Stimulated activated CD4-positive, alpha-beta T cell treated with anti-CD3 and anti-CD28 coated beads, Interleukin-1b, Interleukin-23, amount 100 ng/mL, for 1 hour (primary cell): ENCODE data around the gene TMEM120B.

Source experiments
- DNase-seq, 2 donors: peaks; one replicate each; pipeline ENCODE4 v3.0.0-alpha.2; 2020; ENCODE audit warnings: low read depth in 2 of 2

The TMEM120B gene

DNA sequence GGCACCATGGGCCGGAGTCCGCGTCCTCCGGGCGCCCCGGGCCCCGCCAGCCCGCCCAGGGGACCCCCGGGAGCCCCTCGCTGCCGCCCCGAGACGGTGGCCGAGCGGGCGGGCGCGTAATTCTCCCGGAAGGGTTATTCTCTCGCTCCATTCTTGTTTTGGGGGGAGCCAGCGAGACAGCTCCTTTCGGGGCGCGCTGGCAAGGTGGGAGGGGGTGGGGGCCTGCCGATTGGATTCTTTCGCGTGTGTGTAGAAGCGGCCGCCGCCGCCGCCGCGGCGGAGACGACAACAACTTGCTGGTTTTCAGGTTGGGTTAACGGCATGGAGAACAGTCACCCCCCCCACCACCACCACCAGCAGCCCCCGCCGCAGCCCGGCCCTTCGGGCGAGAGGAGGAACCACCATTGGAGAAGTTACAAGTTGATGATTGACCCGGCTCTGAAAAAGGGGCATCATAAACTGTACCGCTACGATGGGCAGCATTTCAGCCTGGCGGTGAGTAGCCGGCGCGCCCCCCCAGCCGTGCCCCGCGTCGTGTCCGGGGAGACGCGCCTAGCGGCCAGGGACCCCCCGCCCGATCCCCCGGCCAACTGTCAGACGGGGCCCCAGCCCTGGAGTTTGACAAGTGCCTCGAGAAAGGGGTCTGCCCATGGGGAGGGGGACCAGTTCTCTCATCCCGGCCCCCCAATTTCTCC lies 92.0 kb downstream of the TMEM120B start:
- DNase-seq: no peak

DNA sequence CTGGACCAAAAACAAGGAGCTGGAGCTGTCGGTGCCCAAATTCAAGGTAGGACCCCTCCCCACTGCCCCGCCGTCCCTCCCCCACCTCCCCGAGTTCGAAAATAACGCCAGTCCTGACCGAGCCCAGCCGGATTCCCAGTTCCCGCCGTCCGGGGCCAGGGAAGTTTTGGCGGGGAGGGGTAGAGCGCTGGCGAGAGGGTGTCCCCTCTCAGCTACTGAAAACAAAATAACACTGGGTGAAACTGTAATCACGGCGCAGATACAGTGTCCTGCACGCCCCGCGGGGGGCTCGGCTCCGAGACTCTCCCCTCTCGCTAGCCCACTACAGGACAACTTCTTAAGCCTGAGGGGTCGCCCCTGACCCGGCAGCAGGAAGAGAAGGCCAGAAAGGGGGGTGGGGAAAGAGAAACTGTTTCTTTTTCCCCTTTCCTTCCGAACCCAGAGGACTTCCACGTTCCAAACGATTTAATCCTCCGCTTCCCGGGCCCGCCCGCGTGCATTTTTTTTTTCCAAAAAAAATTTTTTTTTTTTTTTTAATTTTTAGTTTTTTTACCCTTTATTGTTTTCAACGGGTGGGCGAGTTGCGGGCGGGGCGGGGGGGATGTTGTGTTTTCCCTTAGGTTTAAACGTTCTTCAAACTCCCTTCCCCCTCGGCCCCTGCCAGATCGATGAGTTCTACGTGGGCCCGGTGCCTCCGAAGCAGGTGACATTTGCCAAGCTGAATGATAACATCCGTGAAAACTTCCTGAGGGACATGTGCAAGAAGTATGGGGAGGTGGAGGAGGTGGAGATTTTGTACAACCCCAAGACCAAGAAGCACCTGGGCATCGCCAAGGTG lies 92.8 kb downstream of the TMEM120B start:
- DNase-seq: no peak

DNA sequence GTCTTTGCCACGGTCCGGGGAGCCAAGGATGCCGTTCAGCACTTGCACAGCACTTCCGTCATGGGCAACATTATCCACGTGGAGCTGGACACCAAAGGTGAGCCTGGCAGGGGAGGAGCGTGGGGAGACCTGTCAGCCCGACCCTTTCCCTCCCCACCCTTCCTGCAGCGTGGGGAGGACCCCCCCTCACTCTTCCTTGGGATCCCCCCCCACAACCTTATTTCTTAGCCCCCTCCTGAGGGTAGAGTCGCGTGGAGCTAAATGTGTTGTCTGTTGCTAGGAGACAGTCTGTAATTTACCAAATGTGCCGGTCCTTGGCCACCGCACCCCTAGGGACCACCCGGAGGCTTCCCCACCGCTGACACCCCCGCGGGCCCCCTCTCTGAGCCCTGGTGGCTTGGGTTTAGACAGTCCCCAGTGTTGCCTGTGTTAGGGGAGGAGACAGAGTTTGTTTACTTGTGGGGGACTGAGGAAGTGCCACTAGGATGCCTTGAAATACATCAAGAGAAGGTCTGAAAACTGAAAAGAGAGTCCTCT lies 93.5 kb downstream of the TMEM120B start:
- no peak for DNase-seq

DNA sequence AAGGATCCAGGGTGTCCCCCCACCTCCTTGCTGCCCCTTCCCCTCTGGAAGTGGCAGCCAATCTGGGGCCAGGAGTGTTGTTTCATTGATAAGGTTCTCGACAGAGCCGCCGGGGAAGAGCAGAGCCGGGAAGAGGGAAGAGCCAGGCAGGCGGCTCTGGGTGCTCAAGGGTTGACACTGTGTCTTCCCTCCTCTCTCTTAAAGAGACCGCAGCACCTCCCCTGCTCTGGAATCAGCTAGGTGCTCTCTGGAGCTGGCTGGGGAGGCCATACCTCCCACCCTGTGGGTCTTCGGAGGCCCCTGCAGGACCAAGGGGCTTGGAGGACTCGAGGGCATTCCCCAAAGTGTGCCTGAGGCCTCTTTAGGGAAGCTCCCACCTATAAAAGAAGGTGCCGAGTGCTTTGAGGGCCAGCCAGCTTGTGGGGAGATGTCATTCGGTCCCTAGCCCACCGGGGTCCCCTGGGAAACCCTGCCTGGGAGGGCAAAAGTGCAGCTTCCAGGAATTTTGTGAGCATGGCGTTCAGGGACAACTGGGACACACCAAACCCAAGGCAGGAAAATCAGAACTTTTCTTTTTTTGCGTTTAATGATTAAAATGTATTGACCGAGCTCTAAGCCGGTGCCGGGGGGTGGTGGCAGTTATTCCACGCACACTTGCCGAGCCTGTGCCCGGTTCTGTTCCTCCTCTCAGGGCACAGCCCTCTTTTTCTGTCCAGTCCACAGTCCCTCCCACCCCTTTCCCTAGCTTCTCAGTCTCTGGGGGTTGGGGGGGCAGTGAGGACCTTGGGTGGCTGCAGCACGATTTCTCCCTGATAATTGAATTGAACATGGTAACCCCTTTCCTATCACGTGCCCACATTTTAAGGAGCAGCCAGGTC lies 94.2 kb downstream of the TMEM120B start:
- DNase-seq: no peak

DNA sequence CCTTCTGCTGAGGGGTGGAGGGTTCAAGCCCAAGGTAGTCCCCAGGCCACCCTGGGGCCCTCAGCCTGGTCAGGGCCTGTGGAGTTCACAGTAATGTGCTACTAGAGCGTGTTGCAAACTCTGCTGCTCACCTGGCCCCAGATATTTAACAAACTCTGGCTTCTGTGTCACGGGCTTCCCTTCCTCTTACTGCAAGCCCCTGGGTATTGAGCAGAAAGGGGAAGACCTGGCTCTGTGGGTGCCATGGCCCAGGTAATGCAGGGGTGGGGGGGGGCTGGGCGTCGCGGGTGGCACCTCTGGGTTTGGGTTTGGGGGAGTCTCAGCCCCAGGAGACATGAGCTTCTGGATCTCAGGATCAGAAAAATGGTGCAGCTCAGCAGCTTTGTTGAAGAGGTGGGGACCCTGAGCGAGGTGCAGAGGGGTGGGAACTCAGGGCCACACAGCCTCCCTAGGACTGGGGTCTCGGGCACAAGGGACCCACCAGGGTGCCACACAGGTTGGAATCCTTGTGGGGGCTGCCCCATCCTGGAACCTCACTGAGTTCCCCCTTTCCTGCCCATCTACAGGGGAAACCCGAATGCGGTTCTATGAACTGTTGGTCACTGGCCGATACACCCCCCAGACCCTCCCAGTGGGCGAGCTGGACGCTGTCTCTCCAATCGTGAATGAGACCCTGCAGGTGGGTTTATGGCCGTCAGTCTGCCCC lies 95.2 kb downstream of the TMEM120B start:
- DNase-seq: no peak

DNA sequence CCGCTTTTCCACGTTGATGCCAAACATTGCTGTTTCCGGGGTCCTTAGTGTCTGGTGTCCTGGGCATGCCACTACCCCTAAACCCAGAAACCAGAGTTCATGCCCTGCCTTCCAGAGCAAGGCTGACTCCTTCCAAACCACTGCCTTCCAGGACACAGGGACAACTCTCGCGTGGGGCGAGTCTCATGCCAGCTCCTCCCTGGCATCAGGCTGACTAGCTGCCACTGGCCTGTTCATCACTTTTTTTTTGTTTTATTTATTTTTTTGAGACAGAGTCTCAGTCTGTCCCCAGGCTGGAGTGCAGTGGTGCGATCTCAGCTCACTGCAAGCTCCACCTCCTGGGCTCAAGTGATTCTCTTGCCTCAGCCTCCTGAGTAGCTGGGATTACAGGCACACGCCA lies 96.1 kb downstream of the TMEM120B start:
- DNase-seq: no peak

DNA sequence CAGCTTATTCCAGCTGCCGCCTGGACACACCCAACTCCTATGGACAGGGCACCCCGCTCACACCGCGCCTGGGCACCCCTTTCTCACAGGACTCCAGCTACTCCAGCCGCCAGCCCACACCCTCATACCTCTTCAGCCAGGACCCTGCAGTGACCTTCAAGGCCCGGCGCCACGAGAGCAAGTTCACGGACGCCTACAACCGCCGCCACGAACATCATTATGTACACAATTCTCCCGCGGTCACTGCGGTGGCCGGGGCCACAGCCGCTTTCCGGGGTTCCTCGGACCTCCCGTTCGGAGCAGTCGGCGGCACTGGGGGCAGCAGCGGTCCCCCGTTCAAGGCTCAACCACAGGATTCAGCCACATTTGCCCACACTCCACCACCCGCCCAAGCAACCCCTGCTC lies 97.2 kb downstream of the TMEM120B start:
- no peak for DNase-seq

DNA sequence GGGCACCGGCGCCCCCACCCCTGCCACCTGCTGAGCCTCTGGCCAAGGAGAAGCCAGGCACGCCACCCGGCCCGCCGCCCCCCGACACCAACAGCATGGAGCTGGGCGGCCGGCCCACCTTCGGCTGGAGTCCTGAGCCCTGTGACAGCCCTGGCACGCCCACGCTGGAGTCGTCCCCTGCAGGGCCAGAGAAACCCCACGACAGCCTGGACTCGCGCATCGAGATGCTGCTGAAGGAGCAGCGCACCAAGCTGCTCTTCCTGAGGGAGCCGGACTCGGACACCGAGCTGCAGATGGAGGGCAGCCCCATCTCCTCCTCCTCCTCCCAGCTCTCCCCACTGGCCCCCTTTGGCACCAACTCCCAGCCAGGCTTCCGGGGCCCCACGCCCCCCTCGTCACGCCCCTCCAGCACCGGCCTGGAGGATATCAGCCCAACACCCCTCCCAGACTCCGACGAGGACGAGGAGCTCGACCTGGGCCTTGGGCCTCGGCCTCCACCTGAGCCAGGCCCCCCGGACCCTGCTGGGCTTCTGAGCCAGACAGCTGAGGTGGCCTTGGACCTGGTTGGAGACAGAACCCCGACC lies 97.8 kb downstream of the TMEM120B start:
- no peak for DNase-seq

DNA sequence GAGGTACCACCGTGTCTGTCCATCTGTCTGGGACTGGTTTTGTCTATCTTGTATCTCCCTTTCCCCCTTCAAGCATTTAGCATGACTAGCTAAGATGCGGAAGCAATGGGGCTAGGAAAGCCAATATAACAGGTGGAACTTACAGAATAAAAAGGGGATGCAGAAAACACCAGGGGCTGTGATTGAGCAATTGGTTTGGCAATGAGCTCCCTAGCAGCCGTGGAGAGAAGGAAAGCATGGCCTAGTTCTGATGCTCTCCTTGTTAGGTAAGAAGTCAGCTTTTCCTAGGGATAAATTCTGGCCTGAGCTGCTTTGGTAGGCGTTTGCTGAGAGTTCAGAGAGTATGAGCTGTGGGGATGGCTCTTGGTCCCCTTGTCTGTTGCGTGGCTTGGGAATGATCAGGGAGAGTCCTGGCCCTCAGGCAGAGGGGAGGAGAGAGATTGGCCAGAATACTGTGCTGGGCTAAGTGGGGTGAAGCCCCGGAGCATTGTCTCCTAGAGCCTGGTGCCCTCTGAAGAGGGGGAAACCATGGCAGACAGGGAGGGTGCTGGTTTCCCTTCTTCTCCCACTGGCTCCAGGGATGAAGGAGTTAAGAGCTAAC lies 98.4 kb downstream of the TMEM120B start:
- no peak for DNase-seq

DNA sequence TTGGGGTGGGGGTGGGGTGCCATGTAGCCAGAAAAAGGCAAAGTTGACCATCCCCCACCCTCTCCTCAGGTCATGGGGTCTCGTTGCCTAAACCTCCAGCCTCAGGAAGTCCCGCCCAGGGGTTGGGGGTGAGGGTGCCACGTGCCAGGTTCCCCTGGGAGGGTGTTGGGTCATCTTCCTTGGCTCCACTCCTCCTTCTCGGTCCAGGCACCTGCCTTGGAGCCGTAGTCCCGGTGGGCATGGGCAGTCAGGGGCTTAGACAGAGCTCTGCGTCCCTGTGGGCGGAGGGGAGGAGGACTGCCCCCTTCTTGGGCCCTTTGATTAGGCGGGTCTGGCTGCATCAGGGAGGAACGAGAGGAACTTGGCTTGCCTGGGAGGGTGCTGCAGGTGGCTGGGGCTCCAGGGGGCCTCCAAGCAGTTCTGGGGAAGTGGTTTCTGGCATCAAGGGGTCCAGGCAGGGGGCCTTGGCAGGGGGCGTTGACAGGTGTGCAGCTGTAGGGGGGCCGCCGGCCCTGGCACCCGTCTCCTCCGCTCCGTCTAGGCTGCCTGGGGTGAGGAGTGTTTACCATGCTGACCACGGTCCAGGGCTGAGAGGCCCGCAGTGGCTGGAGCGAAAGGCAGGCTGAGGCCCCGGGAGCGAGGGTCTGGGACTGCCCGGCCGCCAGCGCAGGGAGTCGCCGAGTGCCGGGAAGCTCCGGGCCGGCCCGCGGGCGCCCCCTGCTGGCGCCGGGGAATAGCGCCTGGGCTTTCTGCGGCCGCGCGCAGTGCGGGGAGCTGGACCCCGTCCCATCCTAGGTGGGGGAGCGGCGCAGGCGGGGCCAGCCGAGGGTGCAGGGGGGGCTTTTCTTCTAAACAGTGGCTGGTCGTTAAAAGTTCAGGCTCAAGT lies 99.1 kb downstream of the TMEM120B start:
- no peak for DNase-seq

DNA sequence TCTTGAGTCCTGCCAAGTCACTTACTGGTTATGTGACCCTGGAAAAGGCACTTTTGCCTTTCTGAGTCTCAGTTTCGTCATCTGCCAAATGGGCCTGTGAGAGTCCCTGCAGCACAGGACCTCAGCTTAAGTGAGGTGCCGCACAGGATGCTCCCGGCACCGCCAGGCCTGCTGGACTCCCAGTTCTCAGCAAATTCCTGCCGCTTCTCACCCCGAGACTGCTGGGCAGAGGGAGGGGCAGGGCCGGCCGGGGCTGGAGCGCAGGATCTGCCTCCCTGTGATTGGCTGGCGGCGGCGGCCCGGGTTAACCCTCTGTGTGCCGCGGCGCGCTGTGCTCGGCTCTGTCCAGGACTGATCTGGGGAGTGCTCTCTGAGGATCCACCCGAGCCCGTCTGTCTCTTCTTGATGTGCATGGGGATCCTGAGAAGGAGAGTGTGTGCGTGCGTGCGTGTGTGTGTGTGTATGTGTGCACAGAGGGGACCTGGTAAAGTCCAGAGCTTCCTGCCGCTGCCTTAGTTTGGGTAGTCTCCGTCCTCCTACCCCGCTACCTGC lies 99.8 kb downstream of the TMEM120B start:
- DNase-seq: no peak

DNA sequence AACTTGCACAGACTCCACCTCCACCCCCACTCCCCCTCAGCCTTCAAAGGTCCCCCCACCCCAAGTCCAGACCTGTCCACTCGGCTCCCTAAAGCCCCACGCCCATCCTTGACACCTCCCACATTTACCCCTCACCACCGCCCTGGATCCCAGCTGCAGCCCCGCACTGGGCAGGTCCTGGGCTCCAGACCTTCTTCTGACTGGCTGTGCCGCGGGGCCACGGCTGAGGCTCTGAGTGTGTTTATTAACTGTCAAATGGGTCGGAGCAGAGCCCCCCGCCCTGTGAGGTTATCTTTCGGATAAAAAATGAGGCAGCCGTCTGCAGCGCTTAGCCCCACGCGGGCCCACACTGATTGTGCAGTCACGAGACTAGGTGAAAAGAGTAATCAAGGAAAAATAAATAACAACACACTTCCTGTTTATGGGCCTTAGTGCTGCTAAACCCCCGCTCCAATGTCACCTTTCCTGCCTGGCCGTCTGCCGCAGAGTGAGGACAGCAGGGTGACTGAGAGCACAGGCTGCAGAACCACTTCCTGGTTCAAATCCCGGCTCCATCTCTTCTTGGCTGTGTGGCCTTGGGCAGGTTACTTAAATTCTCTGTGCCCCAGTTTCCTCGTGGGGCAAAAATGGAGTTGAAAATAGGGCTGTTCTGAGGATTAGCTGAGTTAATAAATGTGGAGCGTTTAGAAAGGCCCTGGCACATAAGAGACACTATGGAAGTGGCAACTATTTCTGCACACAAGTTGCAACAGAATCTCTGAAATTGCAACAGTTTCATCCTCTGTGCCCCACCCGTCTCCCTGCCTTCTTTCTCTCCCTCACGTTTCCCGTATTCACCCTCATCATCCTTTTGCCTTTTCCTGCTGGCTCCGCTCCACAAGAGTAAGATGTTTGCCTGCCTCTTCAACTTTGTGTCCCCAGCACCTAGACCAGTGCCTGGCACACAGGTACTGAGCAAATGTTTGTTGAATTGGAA lies 100.7 kb downstream of the TMEM120B start:
- DNase-seq: no peak

DNA sequence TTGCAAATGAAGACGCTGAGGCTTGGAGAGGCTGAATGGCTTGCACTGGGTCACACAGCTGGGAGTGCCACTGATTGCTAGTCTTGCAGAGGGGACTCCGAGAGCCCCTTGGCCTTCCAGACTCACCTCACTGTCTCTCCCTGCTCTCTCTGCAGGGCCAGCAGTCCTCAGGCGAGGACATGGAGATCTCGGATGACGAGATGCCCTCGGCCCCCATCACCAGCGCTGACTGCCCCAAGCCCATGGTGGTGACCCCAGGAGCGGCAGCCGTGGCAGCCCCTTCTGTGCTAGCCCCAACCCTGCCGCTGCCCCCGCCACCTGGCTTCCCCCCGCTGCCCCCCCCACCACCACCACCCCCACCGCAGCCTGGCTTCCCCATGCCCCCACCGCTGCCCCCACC lies 101.4 kb downstream of the TMEM120B start:
- DNase-seq: no peak

DNA sequence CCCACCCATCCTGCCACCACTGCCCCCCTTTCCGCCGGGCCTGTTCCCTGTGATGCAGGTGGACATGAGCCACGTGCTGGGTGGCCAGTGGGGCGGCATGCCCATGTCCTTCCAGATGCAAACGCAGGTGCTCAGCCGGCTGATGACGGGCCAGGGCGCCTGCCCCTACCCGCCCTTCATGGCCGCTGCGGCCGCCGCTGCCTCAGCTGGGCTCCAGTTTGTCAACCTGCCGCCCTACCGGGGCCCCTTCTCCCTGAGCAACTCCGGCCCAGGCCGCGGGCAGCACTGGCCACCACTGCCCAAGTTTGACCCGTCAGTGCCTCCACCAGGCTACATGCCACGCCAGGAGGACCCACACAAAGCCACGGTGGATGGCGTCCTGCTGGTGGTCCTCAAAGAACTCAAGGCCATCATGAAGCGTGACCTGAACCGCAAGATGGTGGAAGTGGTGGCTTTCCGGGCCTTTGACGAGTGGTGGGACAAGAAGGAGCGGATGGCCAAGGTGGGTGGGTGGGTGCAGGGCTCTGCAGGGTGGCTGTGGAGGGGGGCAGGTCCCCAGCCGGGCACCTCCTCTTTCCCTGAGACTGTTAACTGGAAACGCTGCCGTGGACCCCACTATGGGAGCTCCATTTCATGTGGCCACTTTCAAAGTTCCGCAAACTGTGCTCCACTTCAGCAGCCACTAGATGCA lies 102.0 kb downstream of the TMEM120B start:
- no peak for DNase-seq

DNA sequence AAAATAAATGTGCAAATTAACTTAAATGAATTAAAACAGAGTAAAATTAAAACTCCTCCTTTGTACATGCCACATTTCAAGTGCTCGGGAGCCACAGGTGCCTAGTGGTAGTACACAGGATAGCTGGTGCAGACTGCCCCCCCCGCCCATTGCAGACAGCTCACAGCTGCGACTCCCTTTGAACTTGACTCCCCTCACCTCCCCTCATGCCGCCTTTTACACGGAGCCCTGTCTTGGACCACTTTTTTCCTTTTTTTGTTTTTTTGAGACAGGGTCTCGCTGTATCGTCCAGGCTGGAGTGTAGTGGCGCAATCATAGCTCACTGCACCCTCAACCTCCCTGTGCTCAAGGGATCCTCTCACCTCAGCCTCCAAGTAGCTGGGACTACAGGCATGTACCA lies 102.7 kb downstream of the TMEM120B start:
- no peak for DNase-seq

DNA sequence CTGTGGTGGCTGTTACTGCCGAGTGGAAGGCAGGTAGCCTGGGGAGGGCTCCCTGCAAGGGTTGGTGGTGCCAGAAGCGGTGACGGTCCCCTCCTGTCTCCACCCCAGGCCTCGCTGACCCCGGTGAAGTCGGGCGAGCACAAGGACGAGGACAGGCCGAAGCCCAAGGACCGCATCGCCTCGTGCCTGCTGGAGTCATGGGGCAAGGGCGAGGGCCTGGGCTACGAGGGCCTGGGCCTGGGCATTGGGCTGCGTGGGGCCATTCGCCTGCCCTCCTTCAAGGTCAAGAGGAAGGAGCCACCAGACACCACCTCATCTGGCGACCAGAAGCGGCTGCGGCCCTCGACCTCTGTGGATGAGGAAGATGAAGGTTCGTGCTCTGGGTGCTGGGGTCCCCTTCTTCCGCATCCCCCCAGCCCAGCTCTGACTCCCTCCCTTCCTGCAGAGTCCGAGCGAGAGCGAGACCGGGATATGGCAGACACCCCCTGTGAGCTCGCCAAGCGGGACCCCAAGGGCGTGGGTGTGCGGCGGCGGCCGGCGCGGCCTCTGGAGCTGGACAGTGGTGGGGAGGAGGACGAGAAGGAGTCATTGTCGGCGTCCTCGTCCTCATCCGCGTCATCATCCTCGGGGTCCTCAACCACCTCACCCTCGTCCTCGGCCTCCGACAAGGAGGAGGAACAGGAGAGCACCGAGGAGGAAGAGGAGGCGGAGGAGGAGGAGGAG lies 104.5 kb downstream of the TMEM120B start:
- no peak for DNase-seq

DNA sequence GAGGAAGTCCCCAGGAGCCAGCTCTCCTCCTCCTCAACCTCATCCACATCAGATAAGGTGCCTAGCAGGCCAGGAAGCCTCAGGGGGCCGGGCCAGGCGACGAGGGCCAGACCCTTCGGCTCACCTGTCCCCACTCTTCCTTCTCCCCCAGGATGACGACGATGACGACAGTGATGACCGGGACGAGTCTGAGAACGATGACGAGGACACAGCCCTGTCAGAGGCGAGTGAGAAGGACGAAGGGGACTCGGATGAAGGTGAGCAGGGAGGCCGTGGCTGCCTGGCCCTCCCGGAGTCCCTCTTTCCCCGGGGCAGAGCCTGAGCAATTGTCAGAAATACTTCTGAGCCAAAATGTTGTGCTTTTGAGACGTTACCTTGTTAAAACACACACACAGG lies 105.1 kb downstream of the TMEM120B start:
- no peak for DNase-seq
